Hematopoietic multipotent progenitor cell treated with erythropoietin and hydrocortisone succinate and interleukin-3 and kit ligand, for 6 days (in vitro differentiated cells): ENCODE data around the gene ITGB7.
A peak's percentile ranks its signal among the peaks of the same experiment; 100 is the strongest.

ENCODE experiments used
- DNase-seq: peaks from one replicate; pipeline ENCODE4 v3.0.0-alpha.2; 2015

ITGB7 gene

GRCh38 chr12:53207042-53207441 is at the start of gene ITGB7:
ITGB7 (minus strand) TSS chr12:53207251; CDS start chr12:53200443, 6,808 bp downstream.
- DNase-seq: peak; percentile 86

GRCh38 chr12:53255996-53256395 is 48.9 kb upstream of the ITGB7 start:
- DNase-seq: peak; percentile 74

GRCh38 chr12:53254816-53255545 is 47.9 kb upstream of the ITGB7 start:
- peak; percentile 44 for DNase-seq

GRCh38 chr12:53253298-53253697 is 46.2 kb upstream of the ITGB7 start:
- DNase-seq: no peak

GRCh38 chr12:53252349-53252916 is 45.4 kb upstream of the ITGB7 start:
- peak; percentile 61 for DNase-seq

- DNase-seq: peak; percentile 89
Measured at GRCh38 chr12:53251477-53252348, 44.7 kb upstream of the ITGB7 start.

GRCh38 chr12:53245286-53245685 is 38.2 kb upstream of the ITGB7 start:
- peak; percentile 0 for DNase-seq

GRCh38 chr12:53244337-53244736 is 37.3 kb upstream of the ITGB7 start:
- peak; percentile 82 for DNase-seq

GRCh38 chr12:53241623-53242412 is 34.8 kb upstream of the ITGB7 start:
- peak; percentile 1 for DNase-seq

- DNase-seq: no peak
Measured at GRCh38 chr12:53239643-53240258, 32.7 kb upstream of the ITGB7 start.

- peak; percentile 1 for DNase-seq
Measured at GRCh38 chr12:53236443-53237111, 29.5 kb upstream of the ITGB7 start.

- no peak for DNase-seq
Measured at GRCh38 chr12:53235742-53236442, 28.8 kb upstream of the ITGB7 start.

- DNase-seq: no peak
Measured at GRCh38 chr12:53235164-53235563, 28.1 kb upstream of the ITGB7 start.

GRCh38 chr12:53234271-53234914 is 27.3 kb upstream of the ITGB7 start:
- DNase-seq: peak; percentile 51

- peak; percentile 73 for DNase-seq
Measured at GRCh38 chr12:53233671-53234121, 26.6 kb upstream of the ITGB7 start.

GRCh38 chr12:53232646-53233461 is 25.8 kb upstream of the ITGB7 start:
- DNase-seq: peak; percentile 83

GRCh38 chr12:53231921-53232645 is 25.0 kb upstream of the ITGB7 start, which contains the start of gene RARG:
RARG (minus strand) TSS chr12:53232209; CDS start chr12:53227545, 4,664 bp downstream.
- peak; percentile 79 for DNase-seq

- DNase-seq: no peak
Measured at GRCh38 chr12:53231671-53231920, 24.5 kb upstream of the ITGB7 start.
